CD14-positive monocyte (primary cell): ENCODE measurements around the gene GREB1. TPM values are rescaled to one million over a fixed set of nuclear protein-coding genes. Genes with fewer than 3 reads are reported as not detected.

ENCODE experiments used
- DNase-seq, 3 donors: peaks; one replicate each; pipeline ENCODE4 v3.0.0-alpha.2; 2011 to 2022
- H2AFZ ChIP-seq: 2 replicates; pipeline ENCODE4 v1.6.0; 2012; ENCODE audit warnings: mild to moderate bottlenecking, low read depth, low read length, inconsistent platforms; ENCODE audit not compliant: insufficient read depth, poor library complexity, severe bottlenecking
- H3K27ac ChIP-seq, 2 donors: 1 replicate in 1 of 2; 2 replicates in 1 of 2; pipeline ENCODE4 v1.5.1; 2012 to 2013; ENCODE audit warnings: low read length in 2 of 2, control low read depth in 1 of 2, inconsistent platforms in 1 of 2, low read depth in 1 of 2, mild to moderate bottlenecking in 1 of 2
- H3K27me3 ChIP-seq, 2 donors: one replicate each; pipeline versions ENCODE4 v1.6.0 to v1.6.1; 2011 to 2013; ENCODE audit warnings: low read length in 2 of 2; ENCODE audit not compliant: control insufficient read depth in 2 of 2, insufficient read depth in 2 of 2
- H3K36me3 ChIP-seq, 2 donors: replicated peaks in 1 of 2; 1 replicate in 1 of 2; 2 replicates in 1 of 2; pipeline versions ENCODE4 v1.5.1 to v1.6.1; 2012 to 2013; ENCODE audit warnings: low read length in 2 of 2, control low read depth in 1 of 2, inconsistent platforms in 1 of 2, mild to moderate bottlenecking in 1 of 2; ENCODE audit not compliant: insufficient read depth in 2 of 2, control insufficient read depth in 1 of 2
- H3K4me1 ChIP-seq, 2 donors: 1 replicate in 1 of 2; 2 replicates in 1 of 2; pipeline versions ENCODE4 v1.5.1 to v1.6.1; 2012 to 2013; ENCODE audit warnings: low read length in 2 of 2, control low read depth in 1 of 2, inconsistent platforms in 1 of 2, mild to moderate bottlenecking in 1 of 2, moderate library complexity in 1 of 2; ENCODE audit not compliant: insufficient read depth in 2 of 2, control insufficient read depth in 1 of 2
- H3K4me2 ChIP-seq: replicated peaks from 2 replicates; pipeline ENCODE3; 2012; ENCODE audit warnings: low read length, moderate library complexity, mild to moderate bottlenecking; ENCODE audit not compliant: poor library complexity, severe bottlenecking; ENCODE audit errors: extremely low read depth
- H3K4me3 ChIP-seq, 3 experiments: fragments of 200-600 bp in 1 of 3; sonication (generic) in 1 of 3; replicated peaks in 1 of 3; 1 replicate in 2 of 3; 2 replicates in 1 of 3; pipeline ENCODE4 v1.5.1; 2011 to 2013; ENCODE audit warnings: low read length in 3 of 3, mild to moderate bottlenecking in 3 of 3, control low read depth in 2 of 3, low read depth in 2 of 3, inconsistent platforms in 1 of 3, moderate library complexity in 1 of 3
- H3K79me2 ChIP-seq: 2 replicates; pipeline ENCODE4 v1.6.0; 2012; ENCODE audit warnings: mild to moderate bottlenecking, control low read depth, inconsistent platforms, low read length, moderate library complexity; ENCODE audit not compliant: insufficient read depth
- H3K9ac ChIP-seq: 2 replicates; pipeline ENCODE4 v1.6.0; 2017; ENCODE audit warnings: low read length, mild to moderate bottlenecking; ENCODE audit not compliant: insufficient read depth, poor library complexity, severe bottlenecking
- H3K9me3 ChIP-seq, 2 donors: replicated peaks in 1 of 2; 1 replicate in 1 of 2; 2 replicates in 1 of 2; pipeline versions ENCODE4 v1.5.1 to v1.6.1; 2012 to 2013; ENCODE audit warnings: low read length in 2 of 2, control low read depth in 1 of 2; ENCODE audit not compliant: control insufficient read depth in 1 of 2, insufficient read depth in 1 of 2
- H4K20me1 ChIP-seq: 2 replicates; pipeline ENCODE4 v1.6.0; 2012; ENCODE audit warnings: mild to moderate bottlenecking, low read length, control low read depth, moderate library complexity; ENCODE audit not compliant: insufficient read depth
- H3K27ac Mint-ChIP-seq, 7 donors: one replicate each; pipeline ENCODE4 v1.8.0; 2020; ENCODE audit warnings: mild to moderate bottlenecking in 7 of 7, mixed read lengths in 7 of 7, moderate library complexity in 6 of 7, inconsistent platforms in 2 of 7
- H3K27me3 Mint-ChIP-seq, 3 donors: one replicate each; pipeline ENCODE4 v1.8.0; 2021 to 2022; ENCODE audit warnings: low read depth in 3 of 3, mild to moderate bottlenecking in 3 of 3, mixed read lengths in 3 of 3, moderate library complexity in 3 of 3, inconsistent platforms in 1 of 3
- H3K36me3 Mint-ChIP-seq, 2 donors: one replicate each; pipeline ENCODE4 v1.8.0; 2020; ENCODE audit warnings: mixed read lengths in 2 of 2, inconsistent platforms in 1 of 2, mild to moderate bottlenecking in 1 of 2
- H3K4me1 Mint-ChIP-seq: one replicate; pipeline ENCODE4 v1.8.0; 2020; ENCODE audit warnings: mild to moderate bottlenecking, mixed read lengths
- H3K4me3 Mint-ChIP-seq, 2 donors: one replicate each; pipeline ENCODE4 v1.8.0; 2020; ENCODE audit warnings: mild to moderate bottlenecking in 2 of 2, mixed read lengths in 2 of 2, moderate library complexity in 1 of 2
- H3K9me3 Mint-ChIP-seq, 7 donors: one replicate each; pipeline ENCODE4 v1.8.0; 2020 to 2022; ENCODE audit warnings: mixed read lengths in 7 of 7, mild to moderate bottlenecking in 6 of 7, moderate library complexity in 6 of 7, inconsistent platforms in 2 of 7
- WGBS: methylation state at CpG from one replicate; pipeline ENCODE4 v1.1.5; 2013; ENCODE audit warnings: missing lambda C conversion rate; ENCODE audit not compliant: insufficient coverage; 5-methylcytosine and 5-hydroxymethylcytosine counted together
- intact Hi-C, 2 donors: fragments of 100-400 bp; cut with micrococcal nuclease; formaldehyde crosslinking; loops; one replicate each; pipeline versions ENCODE4 v1.15.0 to v1.15.1; 2023
- polyA plus RNA-seq, 3 donors: library from polyadenylated mRNA; depleted of rRNA in 1 of 3; unstranded in 2 of 3; stranded (reverse) in 1 of 3; fragments of 300-500 nt in 2 of 3; fragments of >200 nt in 1 of 3; fragmentation: Illumina TruSeq in 2 of 3; gene quantifications; 1 replicate in 2 of 3; 2 replicates in 1 of 3; pipeline ENCODE4 v1.2.3, GENCODE V29; 2012 to 2021
- TF ChIP-seq, protein P1 (sequence below): fragments of 200-600 bp; IDR thresholded peaks from one replicate; pipeline ENCODE4 v1.8.0; 2022; ENCODE audit warnings: antibody characterized with exemption, mild to moderate bottlenecking

Gene GREB1
- polyA plus RNA-seq, 3 donors, result not detected

DNA sequence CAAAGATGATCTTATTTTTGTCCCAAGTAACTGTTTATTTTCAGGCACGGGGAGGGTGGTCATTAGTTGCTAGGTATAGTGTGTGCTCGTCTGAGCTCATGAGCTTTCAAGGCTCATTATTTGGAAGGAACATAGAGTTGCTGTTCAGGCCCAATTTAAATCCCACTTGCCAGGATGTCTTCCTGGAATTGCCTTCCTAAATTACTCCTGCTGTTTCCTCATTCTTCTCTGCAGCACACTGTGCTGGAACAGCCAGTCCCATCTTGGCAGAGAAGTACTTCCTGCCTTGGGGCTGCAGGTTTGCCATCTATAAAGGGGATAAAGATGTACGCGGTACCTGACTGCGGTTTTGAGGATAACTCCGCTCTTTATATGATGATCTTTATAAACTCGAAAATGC, 37.3 kb downstream of the GREB1 start:
- no peaks in the 10 kb centered on the region for H3K27me3 ChIP-seq
- intact Hi-C loops, result no loop called here
- no peak overlapping the region for H3K9ac ChIP-seq
- H3K4me2 ChIP-seq, result no peak overlapping the region
- H2AFZ ChIP-seq, result no peak overlapping the region
- no peak for DNase-seq
- Mint-ChIP-seq H3K36me3 (no peaks in the 10 kb centered on the region), H3K27ac (no peak overlapping the region), H3K4me1 (no peaks in the 10 kb centered on the region), H3K9me3 (no peaks in the 10 kb centered on the region), H3K27me3 (peaks cover 0 to 14% (median 6%) of the 10 kb centered on the region in 3 donors), H3K4me3 (no peak overlapping the region)
- H3K9me3 ChIP-seq, result no peaks in the 10 kb centered on the region
- H3K79me2 ChIP-seq, result no peaks in the 10 kb centered on the region
- H3K4me1 ChIP-seq, result no peaks in the 10 kb centered on the region
- no peak overlapping the region for H3K27ac ChIP-seq
- no peak overlapping the region for H3K4me3 ChIP-seq
- no peaks in the 10 kb centered on the region for H4K20me1 ChIP-seq
- WGBS, result 71% methylated on average over 3 of the region's 7 CpGs
- H3K36me3 ChIP-seq, result no peaks in the 10 kb centered on the region
- TF ChIP-seq, protein P1, sequence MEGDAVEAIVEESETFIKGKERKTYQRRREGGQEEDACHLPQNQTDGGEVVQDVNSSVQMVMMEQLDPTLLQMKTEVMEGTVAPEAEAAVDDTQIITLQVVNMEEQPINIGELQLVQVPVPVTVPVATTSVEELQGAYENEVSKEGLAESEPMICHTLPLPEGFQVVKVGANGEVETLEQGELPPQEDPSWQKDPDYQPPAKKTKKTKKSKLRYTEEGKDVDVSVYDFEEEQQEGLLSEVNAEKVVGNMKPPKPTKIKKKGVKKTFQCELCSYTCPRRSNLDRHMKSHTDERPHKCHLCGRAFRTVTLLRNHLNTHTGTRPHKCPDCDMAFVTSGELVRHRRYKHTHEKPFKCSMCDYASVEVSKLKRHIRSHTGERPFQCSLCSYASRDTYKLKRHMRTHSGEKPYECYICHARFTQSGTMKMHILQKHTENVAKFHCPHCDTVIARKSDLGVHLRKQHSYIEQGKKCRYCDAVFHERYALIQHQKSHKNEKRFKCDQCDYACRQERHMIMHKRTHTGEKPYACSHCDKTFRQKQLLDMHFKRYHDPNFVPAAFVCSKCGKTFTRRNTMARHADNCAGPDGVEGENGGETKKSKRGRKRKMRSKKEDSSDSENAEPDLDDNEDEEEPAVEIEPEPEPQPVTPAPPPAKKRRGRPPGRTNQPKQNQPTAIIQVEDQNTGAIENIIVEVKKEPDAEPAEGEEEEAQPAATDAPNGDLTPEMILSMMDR, result no peak

- Mint-ChIP-seq H3K4me3 (no peak overlapping the region), H3K36me3 (no peaks in the 10 kb centered on the region), H3K4me1 (peaks cover 4% of the 10 kb centered on the region), H3K27ac (no peak overlapping the region), H3K27me3 (peaks cover 0 to 14% (median 3%) of the 10 kb centered on the region in 3 donors), H3K9me3 (no peaks in the 10 kb centered on the region)
- no peak overlapping the region for H3K4me2 ChIP-seq
- no peaks in the 10 kb centered on the region for H3K4me1 ChIP-seq
- TF ChIP-seq, protein P1, result no peak
- 92% methylated on average over 4 of the region's 9 CpGs for WGBS
- no peaks in the 10 kb centered on the region for H3K79me2 ChIP-seq
- DNase-seq, result no peak
- no peaks in the 10 kb centered on the region for H3K9me3 ChIP-seq
- no peak overlapping the region for H3K4me3 ChIP-seq
- H2AFZ ChIP-seq, result no peak overlapping the region
- no peak overlapping the region for H3K27ac ChIP-seq
- H3K27me3 ChIP-seq, result no peaks in the 10 kb centered on the region
- no peak overlapping the region for H3K9ac ChIP-seq
- intact Hi-C loops, result no loop called here
- no peaks in the 10 kb centered on the region for H4K20me1 ChIP-seq
- no peaks in the 10 kb centered on the region for H3K36me3 ChIP-seq
Observed at GRCh38 chr2:11572996-11573395, 39.2 kb downstream of the GREB1 start.
